GM21381 (cell line): Measurements from ENCODE around the gene SSR2.
"Not testable (repeated sequence)": the region's sequence is repeated elsewhere in the genome, so short reads cannot be mapped to it uniquely, and the experiment has no call there.

Source experiments
- ATAC-seq: cut with Tn5 transposase; IDR thresholded peaks from one replicate; pipeline ENCODE4 v1.9.1; 2021; ENCODE audit warnings: mild to moderate bottlenecking, moderate library complexity; ENCODE audit not compliant: unreplicated experiment

SSR2 gene

DNA sequence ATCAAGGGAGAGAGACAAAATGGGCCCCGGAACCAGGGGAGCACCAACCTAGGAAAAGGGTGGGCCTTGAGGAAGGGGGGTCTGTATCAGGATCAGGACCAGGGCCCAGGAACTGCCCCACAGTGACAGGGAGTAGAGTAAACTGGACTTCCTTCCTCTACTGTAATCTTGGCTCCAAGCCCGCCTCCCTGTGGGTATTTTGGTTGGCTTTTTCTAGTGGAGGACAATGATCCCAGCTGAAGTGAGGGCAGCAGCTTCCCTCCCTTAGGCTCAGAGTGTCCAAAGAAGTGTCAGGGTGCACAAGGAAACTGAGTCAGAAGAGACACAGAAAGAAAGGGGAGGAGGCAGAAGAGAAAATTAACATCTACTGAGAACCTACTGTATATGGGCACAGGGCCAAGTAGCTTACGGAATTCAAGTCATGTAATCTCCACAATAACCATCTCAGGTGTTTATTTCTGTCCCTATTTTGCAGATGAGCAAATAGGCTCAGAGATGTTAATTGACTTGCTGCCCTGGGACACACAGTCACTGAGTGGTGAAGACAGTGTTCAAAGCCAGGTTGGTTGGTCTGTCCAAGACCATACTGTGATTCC lies 28.0 kb upstream of the SSR2 start:
- no peak for ATAC-seq

DNA sequence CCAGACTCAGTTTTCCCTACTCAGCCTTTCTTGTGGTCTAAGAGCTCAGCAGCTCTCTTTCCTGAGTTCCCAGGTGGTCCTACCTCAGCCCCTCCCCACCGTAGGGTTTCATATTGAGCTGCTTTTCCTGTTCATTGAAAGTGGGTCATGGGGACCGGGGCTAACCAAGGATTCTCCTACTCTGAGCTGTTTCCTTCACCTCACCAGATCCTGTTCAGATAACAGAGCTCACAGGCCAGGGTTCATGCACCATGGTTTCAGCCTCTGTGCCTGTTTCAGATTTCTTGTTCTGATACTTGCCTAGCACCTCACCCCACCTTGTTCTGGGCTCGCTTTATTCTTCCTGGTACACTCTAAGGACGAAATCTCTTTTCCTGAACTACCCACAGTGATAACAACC lies 24.3 kb upstream of the SSR2 start:
- no peak for ATAC-seq

DNA sequence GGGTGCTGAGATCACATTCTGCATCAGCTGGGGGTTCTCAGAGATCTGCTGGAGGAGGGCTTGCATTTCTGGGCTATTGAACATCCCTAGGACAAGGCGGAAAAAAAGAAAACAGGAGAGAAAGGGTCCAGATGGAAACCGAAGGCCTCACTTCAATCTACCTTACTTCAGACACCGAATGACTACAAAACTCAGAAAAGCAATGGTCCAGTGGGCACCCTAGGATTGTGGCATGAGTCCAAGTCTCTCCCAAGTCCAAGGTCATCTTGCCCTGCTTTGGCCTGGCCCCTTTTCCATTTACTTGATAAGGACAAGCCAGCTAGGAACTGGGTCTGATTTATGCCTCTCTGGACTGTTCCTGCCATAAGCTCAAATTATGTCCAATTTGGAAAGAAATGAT lies 22.1 kb upstream of the SSR2 start:
- ATAC-seq = no peak

DNA sequence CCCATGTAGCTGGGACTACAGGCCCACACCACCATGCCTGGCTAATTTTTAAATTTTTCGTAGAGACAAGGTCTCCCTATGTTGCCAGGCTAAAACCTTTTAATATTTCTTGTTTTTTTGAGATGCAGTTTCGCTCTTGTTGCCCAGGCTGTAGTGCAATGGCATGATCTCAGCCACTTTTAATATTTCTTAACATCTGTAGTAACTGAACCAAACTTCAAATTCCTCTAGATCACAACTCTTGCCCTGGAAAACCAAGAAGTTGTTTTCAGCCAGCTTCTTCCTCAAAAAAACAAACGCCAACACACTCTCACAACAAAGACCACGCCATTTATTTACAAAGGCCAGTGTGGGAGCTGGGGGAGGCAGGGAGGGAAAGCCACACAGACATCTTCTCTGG lies 14.2 kb upstream of the SSR2 start:
- not testable (repeated sequence) for ATAC-seq

DNA sequence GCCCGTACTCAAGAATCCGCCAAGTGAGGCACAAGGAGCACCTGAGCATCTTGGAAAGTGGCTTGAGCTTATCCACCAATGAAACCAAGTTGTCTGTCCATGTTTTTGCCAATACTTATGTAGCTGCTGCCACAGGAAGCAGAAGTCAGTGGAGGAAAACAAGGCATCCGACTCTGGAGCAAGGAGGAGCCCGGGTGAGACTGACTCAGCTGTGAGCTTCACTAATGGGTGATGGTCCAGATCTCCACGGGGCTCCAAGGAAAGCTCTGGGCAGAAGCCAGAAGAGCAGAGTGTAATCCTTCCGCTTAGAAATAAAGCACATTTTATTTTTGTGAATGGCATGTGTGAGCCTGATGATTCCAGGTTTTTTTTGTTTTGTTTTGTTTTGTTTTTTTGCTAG lies 12.3 kb upstream of the SSR2 start:
- ATAC-seq = no peak

DNA sequence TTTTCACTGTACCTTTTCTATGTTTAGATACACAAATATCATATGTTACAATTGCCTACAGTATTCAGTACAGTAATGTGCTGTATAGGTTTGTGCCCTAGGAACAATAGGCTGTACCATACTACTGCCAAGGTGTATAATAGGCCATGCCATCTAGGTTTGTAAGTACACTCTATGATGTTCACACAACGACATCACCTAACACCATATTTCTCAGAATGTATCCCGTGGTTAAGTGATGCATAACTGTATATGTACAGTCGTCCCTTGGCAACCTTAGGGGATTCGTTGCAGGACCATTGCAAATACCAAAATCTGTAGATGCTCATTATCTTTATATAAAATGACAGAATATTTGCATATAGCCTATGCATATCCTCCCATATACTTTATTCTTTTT lies 5.8 kb upstream of the SSR2 start:
- ATAC-seq = no peak

DNA sequence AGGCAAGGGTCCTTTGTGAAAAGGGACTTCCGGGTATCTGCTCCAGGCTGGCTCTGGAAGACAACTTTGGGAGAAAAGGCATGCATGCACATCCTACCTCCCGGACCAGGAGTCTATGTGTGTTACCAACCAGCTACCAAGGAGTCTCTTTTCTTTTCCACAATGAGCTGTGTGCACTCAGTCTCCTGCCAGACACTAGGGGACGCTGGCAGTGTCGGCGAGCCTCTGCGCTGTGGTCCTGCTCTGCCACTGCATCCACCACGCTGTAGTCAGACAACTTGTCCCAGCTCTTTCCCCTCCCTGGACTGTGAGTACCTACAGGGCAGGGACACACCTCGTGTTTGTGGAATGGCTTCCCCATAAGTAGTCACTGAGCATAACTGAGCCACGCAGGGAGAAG lies 5.1 kb upstream of the SSR2 start:
- no peak for ATAC-seq

DNA sequence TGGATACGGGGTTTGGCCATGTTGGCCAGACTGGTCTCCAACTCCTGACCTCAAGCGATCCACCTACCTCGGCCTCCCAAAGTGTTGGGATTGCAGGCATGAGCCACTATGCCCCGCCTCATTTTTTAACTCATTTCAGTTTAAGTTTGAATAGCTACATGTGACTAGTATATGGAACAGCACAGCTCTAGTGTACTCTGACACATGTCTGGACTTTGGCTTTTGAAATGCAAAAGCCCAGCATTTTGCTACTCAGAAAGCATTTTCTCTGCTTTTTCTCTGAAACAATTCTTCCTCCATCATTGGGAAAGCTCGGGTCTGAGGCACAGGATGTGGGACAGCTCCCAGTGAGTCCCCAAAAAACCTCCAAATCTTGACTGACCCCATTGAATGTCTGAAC lies 4.0 kb upstream of the SSR2 start:
- no peak for ATAC-seq

DNA sequence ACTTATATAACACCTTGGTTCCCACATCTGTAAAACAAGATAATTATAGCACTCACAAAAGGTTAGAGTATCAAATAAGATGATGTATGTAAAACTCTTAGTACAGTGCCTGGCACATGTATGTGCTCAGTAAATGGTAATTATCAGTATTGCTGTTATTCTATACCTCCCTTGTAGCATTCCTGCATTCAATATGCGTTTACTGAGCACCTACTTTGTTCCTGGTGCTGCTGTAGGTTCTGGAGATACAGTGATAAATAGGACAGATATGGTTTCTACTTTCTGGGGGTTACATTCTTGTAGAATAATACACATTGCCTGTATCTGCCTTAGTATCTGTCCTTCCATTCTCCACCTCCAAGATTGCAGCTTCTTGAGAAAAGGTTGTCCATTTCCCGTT lies 1.2 kb upstream of the SSR2 start:
- no peak for ATAC-seq

DNA sequence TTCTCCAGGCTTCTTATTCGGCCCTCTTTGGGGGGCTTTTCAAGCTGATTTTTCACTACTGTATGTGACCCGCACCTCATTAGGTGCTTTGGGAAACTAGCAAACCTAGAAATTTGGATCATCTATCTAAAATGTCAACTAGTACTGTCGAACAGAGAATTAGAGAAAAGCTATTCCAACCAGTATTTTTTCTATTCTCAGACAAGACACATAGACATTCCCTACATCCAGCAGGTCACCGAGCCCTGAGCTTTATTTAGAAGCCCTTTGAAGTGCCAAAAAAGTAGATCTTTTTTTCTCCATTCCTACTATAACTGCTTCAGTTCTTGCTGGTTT lies 310 bp upstream of the SSR2 start:
- ATAC-seq = no peak

DNA sequence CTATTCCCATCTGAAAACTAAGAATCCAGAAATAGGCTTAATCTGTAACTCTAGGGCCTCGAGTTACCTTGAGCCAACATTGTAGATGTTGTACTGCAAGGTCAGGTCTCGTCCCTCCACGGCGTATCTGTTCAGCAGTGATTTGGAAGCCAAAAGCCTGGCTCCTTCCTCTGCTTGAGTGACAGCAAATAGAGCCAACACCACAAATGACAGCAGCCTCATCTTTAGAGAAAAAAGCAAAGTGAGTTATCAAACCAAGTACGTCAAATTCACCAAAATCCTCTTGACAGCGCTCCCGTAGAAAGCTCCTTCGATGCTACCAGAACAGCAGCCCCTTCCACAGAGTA lies 832 bp downstream of the SSR2 start:
- no peak for ATAC-seq

DNA sequence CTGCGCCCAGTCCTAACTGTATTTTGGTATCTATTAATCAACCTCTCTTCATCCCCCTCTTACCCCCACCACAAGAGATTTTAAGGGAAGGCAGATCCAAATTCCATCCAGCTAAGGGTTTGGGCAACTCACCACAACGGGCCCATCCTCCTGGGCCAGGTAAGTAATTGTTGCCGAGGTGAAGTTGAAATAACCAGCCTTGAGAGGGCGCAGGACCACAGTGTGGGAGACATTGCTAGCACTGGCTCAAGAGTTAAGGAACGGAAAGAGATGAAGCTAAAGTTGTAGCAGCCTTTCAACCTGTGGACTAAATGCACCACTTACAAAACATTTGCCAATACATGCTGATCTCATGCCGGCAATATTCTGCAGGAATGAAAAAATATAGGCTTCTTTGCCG lies 5.9 kb downstream of the SSR2 start:
- no peak for ATAC-seq

DNA sequence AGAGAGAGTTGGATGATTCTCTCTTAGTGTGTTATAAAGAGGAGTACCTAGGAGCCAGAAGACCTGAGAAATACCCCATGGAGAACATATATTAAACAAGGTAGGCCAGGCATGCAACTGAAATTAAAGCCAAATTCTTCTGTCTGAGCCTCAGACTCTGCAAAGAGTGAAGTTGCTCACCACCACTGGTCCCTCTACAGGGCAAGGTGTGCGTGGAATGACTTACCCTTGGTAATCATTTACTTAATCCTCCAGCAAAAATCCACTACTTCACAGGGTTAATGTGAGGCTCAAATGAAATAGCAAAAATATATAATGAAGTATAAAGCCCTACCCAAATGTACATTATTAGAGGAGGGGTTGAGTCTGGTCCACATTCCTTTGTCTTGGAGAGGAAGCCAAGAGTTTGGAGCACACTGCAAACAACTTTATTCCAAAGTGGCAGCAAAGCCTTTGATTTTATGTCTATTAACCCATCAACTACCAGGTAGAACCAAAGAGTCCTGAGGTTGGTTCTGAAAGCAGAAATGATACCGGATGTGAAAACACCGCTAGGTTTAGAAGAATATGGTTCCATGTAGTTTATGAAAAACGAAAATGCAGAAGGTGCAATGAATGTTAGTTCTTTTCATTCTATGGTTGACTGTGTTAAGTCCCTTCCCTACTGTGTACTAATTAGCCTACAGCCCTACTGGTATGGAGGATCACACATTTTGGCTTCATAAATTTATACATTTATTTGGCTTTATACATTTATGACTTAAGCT lies 8.5 kb downstream of the SSR2 start:
- ATAC-seq = peak; percentile 78

DNA sequence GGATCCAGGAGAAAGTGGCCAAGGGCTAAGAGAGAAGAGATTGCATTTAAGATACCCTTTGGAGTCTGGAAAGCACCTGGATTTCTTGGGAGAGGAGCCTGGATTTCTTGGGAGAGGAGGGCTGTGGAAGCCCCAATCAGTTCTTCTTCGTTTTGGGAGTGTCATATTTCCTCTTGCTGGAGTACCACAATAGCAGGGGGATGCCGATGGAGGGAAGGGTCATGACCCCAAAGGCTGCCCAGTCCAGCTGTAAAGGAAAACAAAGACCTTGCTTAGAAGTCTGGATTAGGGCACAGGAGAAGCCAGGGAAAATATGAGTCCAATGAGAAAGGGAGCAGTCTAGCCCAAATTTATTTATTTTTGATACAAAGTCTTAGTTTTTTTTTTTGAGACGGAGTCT lies 11.3 kb downstream of the SSR2 start:
- ATAC-seq = no peak

DNA sequence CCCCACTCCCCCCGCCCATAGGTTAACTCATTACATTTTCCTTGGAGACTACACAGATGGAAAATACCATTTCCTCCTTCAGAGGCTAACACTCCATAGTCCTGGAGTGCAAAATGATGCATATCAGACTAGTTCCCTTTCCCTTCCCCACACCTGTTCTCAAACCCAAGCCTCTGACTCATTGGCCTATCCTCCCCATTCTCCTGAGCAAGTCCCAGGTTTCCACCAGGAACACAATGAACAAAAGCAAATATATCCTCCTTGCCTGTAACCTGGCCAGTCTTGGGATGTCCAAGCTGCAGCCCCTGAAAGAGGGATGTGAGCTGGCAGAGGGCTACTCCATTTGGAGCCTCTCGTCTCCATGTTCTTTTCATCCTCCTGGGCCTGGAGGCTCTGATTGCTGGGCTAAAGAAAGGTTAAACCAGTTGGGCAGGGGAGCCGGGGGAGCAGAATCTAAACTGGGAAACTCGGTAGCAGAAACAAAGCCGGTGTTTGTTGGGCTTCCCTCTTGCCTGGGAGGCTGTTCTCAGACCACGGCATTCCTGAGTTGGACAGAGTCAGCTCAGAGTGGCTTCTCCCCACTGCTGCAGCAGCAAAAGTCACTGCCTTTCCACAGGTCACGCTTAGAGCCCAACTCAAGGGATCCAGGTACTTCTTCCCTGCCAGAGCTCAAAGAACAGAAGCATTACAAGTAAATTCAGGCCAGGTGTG lies 13.9 kb downstream of the SSR2 start:
- no peak for ATAC-seq

DNA sequence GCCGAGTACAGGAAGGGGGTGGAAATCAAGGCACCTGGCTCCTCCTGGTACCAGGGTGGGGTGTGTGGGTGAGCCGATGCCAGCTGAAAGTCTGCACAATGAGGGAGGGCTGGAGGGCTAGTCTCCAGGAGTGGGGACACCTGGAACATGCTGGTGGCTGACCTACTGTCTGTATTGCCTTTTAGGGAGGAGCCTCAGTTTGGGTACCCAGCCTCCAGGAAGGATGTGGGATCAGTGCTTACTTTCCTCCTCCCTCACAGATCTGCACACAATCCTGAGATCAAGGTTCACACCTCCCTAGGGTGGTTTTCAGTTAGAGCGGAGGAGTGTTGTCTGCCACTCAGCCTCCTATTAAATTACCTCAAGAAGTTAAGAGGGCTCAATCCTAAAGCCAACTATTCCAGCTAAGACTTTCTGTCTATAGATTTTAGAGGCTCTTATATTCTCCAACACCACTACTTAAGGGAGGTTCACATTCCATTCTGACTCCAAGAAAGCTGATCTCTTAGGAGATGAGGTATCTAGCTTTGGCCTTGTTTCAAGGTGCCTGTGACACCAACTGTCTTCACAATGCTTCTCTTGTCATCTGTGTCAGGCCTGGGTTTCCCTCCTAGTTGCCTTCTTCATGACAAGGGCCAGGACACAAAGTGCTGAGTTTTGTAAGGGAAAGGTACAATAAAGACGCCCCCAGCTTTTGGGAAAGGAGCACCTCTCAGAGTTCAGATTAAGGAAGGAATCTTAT lies 15.7 kb downstream of the SSR2 start:
- ATAC-seq = no peak

DNA sequence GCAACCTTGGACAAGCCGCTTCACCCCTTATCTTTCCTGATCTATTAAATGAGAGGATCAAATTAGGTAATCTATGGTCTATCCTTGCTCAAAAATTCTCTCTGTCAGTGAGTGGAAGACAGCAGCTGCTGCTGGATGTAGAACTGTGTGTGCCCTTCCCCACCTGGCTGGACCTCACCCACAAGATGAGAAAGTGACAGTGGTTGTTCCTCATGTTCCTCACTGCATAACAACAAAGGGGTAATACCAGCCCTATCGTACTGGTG lies 16.9 kb downstream of the SSR2 start:
- ATAC-seq = no peak

DNA sequence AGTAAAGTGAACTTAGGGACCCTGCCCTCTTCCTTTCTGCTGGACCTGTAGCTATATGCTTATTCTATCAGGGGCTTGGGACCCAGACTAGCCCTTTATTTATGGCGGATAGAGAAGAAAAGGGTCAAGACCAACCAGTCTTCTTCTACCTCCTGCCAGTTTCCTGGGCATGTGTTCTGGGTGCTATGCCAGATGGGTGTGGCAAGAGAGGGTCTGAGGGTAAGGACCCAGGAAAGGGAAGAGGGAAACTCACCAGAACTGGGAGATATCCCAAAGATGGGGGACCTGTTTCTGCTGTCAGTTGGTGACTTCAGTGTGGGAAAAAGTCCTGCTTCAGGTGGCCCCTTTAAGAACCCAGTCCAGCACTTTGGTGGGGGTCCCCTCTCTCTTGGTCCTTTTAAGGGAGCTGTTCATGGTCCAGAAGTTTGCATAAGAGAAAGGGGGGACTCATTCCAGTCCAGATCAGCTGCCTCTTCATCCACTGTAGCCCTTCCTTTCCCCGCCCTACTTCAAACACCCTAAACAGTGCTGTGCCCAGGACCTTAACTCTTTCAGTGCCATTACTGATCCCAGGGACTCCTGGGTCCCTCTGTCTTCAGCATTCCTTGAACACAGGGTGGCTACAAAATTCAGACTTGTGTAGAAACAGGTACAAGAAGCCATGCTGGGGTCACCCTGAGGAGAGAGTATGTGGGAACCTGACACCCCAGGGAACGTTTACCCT lies 18.4 kb downstream of the SSR2 start:
- no peak for ATAC-seq

DNA sequence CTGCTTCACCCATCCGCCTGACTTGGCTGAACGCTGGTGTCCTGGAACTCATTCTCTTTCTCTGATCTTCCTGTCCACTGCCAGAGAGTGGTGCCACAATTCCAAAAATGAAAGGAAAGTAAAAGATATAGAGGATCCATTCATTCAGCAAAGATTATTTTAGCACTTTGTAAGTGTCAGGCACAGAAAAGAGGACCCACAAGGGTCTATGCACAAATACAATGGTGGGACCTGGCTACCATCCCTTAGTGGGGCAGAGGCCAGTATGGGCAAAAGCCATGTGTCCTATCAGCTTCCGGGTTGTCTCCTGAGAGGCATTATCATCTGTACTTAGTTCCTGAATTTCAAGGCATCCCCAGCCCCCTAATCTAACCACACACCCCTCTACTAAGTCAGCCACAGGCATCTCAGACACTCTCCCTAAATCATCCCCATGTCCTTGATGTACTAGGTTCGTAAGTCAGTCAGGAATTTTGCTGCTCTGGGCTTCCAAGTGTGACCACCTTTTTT lies 19.0 kb downstream of the SSR2 start:
- no peak for ATAC-seq

DNA sequence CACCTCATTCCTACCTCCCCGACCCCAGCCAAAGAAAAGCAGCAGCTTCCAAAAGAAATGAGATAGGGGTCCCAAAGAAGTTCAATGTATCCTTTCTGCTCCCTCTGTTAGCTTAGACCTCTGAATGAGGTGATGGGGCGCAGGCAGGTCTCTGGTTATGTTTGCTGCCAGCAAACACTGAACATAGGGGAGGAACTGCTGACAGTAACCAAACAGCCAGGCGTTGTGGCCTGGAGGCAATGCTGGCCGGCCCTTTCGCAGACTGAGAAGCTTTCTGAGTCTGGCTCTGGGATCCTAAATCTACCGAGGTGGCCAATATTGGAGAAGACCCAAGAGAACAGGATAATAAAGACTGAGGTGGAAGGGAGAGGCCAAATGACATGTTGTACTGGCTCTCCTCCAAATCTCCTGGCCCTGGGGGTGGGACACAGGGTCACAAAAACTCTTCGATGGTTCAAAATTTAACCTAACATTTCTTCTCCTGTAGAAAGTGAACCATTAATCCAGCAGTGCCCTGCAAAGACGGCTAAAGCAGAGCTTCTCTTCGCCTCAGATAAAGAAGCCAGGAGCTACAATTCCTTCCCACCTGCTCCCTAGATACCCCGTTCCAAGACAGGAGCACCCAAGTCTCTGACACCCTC lies 19.6 kb downstream of the SSR2 start:
- no peak for ATAC-seq

DNA sequence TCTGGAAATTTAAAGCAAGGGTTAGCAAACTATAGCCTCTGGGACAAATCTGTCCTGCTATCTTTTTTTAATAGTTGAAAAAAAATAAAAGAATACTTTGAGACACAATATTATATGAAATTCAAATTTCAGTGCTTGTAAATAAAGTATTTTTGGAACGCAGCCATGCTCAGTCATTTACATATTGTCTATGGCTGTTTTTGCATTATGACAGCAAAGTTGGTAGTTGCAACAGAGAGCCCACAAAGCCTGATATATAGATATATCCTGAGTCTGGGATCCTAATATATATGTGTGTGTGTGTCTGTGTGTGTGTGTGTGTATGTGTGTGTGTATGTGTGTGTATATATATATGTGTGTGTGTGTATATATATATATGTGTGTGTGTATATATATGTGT lies 20.8 kb downstream of the SSR2 start:
- no peak for ATAC-seq
